ENCODE measurements around the gene EXOC3. TPM values are rescaled to one million over a fixed set of nuclear protein-coding genes. Genes with fewer than 3 reads are reported as not detected.
A peak's percentile ranks its signal among the peaks of the same experiment; 100 is the strongest.

The EXOC3 gene
- total RNA-seq, 1 donor from 2014 or later, result 55.4 TPM

DNA sequence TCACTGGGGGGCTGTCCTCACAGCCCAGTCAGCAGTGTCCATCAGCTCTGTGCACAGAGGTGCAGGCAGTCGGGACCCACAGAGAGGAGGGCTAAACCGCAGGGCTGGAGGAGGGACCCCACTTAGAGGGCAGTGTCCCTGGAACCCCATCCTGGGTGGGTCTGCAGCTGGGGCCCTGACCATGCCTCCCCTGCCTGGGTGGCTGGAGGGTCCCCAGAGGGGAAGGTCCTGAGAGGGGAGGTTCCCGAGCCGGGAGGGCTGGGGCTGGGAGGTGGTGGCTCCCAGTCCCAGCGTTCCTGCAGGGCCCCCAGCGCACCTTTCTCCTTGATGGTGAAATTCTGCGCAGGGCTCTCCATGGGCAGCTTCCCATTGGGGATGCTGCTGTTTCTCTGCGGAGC lies 32.7 kb downstream of the EXOC3 start:
- Mint-ChIP-seq H3K36me3 (ENCODE audit: unreplicated experiment) (no peaks in the 10 kb centered on the region), H3K4me1 (ENCODE audit: low read depth, unreplicated experiment) (no peaks in the 10 kb centered on the region), H3K27ac (ENCODE audit: unreplicated experiment) (no peak overlapping the region), H3K27me3 (ENCODE audit: unreplicated experiment) (peaks cover 12% of the 10 kb centered on the region), H3K9me3 (ENCODE audit: unreplicated experiment) (peaks cover 4% of the 10 kb centered on the region), H3K4me3 (ENCODE audit: unreplicated experiment) (peak overlapping the region; percentile 28)
- TF ChIP-seq, protein P1, sequence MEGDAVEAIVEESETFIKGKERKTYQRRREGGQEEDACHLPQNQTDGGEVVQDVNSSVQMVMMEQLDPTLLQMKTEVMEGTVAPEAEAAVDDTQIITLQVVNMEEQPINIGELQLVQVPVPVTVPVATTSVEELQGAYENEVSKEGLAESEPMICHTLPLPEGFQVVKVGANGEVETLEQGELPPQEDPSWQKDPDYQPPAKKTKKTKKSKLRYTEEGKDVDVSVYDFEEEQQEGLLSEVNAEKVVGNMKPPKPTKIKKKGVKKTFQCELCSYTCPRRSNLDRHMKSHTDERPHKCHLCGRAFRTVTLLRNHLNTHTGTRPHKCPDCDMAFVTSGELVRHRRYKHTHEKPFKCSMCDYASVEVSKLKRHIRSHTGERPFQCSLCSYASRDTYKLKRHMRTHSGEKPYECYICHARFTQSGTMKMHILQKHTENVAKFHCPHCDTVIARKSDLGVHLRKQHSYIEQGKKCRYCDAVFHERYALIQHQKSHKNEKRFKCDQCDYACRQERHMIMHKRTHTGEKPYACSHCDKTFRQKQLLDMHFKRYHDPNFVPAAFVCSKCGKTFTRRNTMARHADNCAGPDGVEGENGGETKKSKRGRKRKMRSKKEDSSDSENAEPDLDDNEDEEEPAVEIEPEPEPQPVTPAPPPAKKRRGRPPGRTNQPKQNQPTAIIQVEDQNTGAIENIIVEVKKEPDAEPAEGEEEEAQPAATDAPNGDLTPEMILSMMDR (IDR thresholded peaks at IDR 0.05; ENCODE audit: partially characterized antibody, unreplicated experiment), result no peak
- peak; percentile 13 for DNase-seq

GRCh38 chr5:476102-476813 lies 33.3 kb downstream of the EXOC3 start:
- TF ChIP-seq, protein P1 (IDR thresholded peaks at IDR 0.05; ENCODE audit: partially characterized antibody, unreplicated experiment), result no peak
- Mint-ChIP-seq H3K27ac (ENCODE audit: unreplicated experiment) (no peak overlapping the region), H3K9me3 (ENCODE audit: unreplicated experiment) (peaks cover 4% of the 10 kb centered on the region), H3K27me3 (ENCODE audit: unreplicated experiment) (peaks cover 12% of the 10 kb centered on the region), H3K4me3 (ENCODE audit: unreplicated experiment) (no peak overlapping the region), H3K36me3 (ENCODE audit: unreplicated experiment) (no peaks in the 10 kb centered on the region), H3K4me1 (ENCODE audit: low read depth, unreplicated experiment) (no peaks in the 10 kb centered on the region)
- DNase-seq, result no peak

DNA sequence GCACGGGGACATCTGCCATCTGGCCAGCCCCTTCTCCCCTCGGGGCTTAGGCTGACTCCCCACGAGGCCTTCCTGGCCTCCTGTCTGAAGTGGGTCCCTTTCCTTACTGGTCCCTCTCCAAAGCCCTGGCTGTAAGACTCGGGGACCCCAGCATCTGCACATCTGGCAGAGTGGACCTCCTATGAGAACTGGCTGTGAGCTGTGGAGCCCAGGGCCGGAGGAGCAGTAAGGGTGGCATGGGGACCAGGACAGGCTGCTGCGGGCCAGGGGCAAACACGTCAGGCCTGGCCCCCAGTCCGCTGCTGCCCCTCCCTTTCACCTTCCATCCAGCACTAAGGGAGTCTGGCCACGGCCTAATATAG lies 33.8 kb downstream of the EXOC3 start:
- Mint-ChIP-seq H3K36me3 (ENCODE audit: unreplicated experiment) (no peaks in the 10 kb centered on the region), H3K4me3 (ENCODE audit: unreplicated experiment) (no peak overlapping the region), H3K27ac (ENCODE audit: unreplicated experiment) (no peak overlapping the region), H3K4me1 (ENCODE audit: low read depth, unreplicated experiment) (no peaks in the 10 kb centered on the region), H3K27me3 (ENCODE audit: unreplicated experiment) (peaks cover 12% of the 10 kb centered on the region), H3K9me3 (ENCODE audit: unreplicated experiment) (peaks cover under 1% of the 10 kb centered on the region)
- no peak for DNase-seq
- TF ChIP-seq, protein P1 (IDR thresholded peaks at IDR 0.05; ENCODE audit: partially characterized antibody, unreplicated experiment), result no peak

GRCh38 chr5:477247-477646 lies 34.3 kb downstream of the EXOC3 start:
- H3K9me3 Mint-ChIP-seq (ENCODE audit: unreplicated experiment), result no peaks in the 10 kb centered on the region
- no peaks in the 10 kb centered on the region for H3K4me1 Mint-ChIP-seq (ENCODE audit: low read depth, unreplicated experiment)
- H3K36me3 Mint-ChIP-seq (ENCODE audit: unreplicated experiment), result no peaks in the 10 kb centered on the region
- DNase-seq, result no peak
- TF ChIP-seq, protein P1 (IDR thresholded peaks at IDR 0.05; ENCODE audit: partially characterized antibody, unreplicated experiment), result no peak
- peaks cover 12% of the 10 kb centered on the region for H3K27me3 Mint-ChIP-seq (ENCODE audit: unreplicated experiment)
- no peak overlapping the region for H3K27ac Mint-ChIP-seq (ENCODE audit: unreplicated experiment)
- no peak overlapping the region for H3K4me3 Mint-ChIP-seq (ENCODE audit: unreplicated experiment)

- Mint-ChIP-seq H3K9me3 (ENCODE audit: unreplicated experiment) (no peaks in the 10 kb centered on the region), H3K27ac (ENCODE audit: unreplicated experiment) (no peak overlapping the region), H3K4me3 (ENCODE audit: unreplicated experiment) (no peak overlapping the region), H3K27me3 (ENCODE audit: unreplicated experiment) (peaks cover 12% of the 10 kb centered on the region), H3K36me3 (ENCODE audit: unreplicated experiment) (no peaks in the 10 kb centered on the region), H3K4me1 (ENCODE audit: low read depth, unreplicated experiment) (no peaks in the 10 kb centered on the region)
- no peak for DNase-seq
- TF ChIP-seq, protein P1 (IDR thresholded peaks at IDR 0.05; ENCODE audit: partially characterized antibody, unreplicated experiment), result no peak
Observed at GRCh38 chr5:477871-478270, 34.9 kb downstream of the EXOC3 start.
